ENCODE results near the gene PRODH2. TPM values are rescaled to one million over a fixed set of nuclear protein-coding genes. Genes with fewer than 3 reads are reported as not detected.

Gene PRODH2
- total RNA-seq, 1 donor from 2014 or later, result 11.5 TPM

- peaks cover 75% of the 10 kb centered on the region for H3K27me3 Mint-ChIP-seq
These were observed 38.8 kb upstream of the PRODH2 start for GRCh38 chr19:35851213-35852028.

GRCh38 chr19:35848919-35849505 is 36.4 kb upstream of the PRODH2 start:
- Mint-ChIP-seq H3K27me3 (peaks cover 81% of the 10 kb centered on the region), H3K27ac (no peak overlapping the region), H3K4me1 (ENCODE audit: unreplicated experiment) (peaks cover 16% of the 10 kb centered on the region), H3K36me3 (no peaks in the 10 kb centered on the region), H3K9me3 (no peaks in the 10 kb centered on the region), H3K4me3 (no peak overlapping the region)
- DNase-seq (ENCODE audit: extremely low spot score, unreplicated experiment), result no peak
- TF ChIP-seq CTCF (conservative IDR thresholded peaks at IDR 0.05), result no peak

More at GRCh38 chr19:35851213-35852028, 38.8 kb upstream of the PRODH2 start:
- peak; percentile 57 for TF ChIP-seq CTCF (conservative IDR thresholded peaks at IDR 0.05)
- Mint-ChIP-seq H3K4me3 (no peak overlapping the region), H3K27ac (no peak overlapping the region), H3K4me1 (ENCODE audit: unreplicated experiment) (peaks cover 15% of the 10 kb centered on the region), H3K36me3 (no peaks in the 10 kb centered on the region), H3K9me3 (no peaks in the 10 kb centered on the region)
- DNase-seq (ENCODE audit: extremely low spot score, unreplicated experiment), result no peak

- Mint-ChIP-seq H3K27me3 (peaks cover 86% of the 10 kb centered on the region), H3K4me3 (no peak overlapping the region), H3K9me3 (no peaks in the 10 kb centered on the region), H3K4me1 (ENCODE audit: unreplicated experiment) (peaks cover 16% of the 10 kb centered on the region), H3K27ac (no peak overlapping the region), H3K36me3 (no peaks in the 10 kb centered on the region)
- no peak for TF ChIP-seq CTCF (conservative IDR thresholded peaks at IDR 0.05)
- DNase-seq (ENCODE audit: extremely low spot score, unreplicated experiment), result no peak
These were observed 35.8 kb upstream of the PRODH2 start for GRCh38 chr19:35848486-35848885.

GRCh38 chr19:35847911-35848310 is 35.3 kb upstream of the PRODH2 start:
- Mint-ChIP-seq H3K4me3 (no peak overlapping the region), H3K4me1 (ENCODE audit: unreplicated experiment) (peaks cover 16% of the 10 kb centered on the region), H3K9me3 (no peaks in the 10 kb centered on the region), H3K36me3 (no peaks in the 10 kb centered on the region), H3K27ac (no peak overlapping the region), H3K27me3 (peaks cover 86% of the 10 kb centered on the region)
- TF ChIP-seq CTCF (conservative IDR thresholded peaks at IDR 0.05), result no peak
- DNase-seq (ENCODE audit: extremely low spot score, unreplicated experiment), result no peak

GRCh38 chr19:35846038-35846668 is 33.5 kb upstream of the PRODH2 start:
- Mint-ChIP-seq H3K27ac (no peak overlapping the region), H3K4me3 (peak overlapping the region; percentile 78), H3K36me3 (no peaks in the 10 kb centered on the region), H3K4me1 (ENCODE audit: unreplicated experiment) (peaks cover 16% of the 10 kb centered on the region), H3K27me3 (peaks cover 88% of the 10 kb centered on the region), H3K9me3 (no peaks in the 10 kb centered on the region)
- no peak for DNase-seq (ENCODE audit: extremely low spot score, unreplicated experiment)
- TF ChIP-seq CTCF (conservative IDR thresholded peaks at IDR 0.05), result no peak
